GM18498 (cell line): ENCODE measurements around the gene NPR3.

Source experiments
- ATAC-seq: cut with Tn5 transposase; IDR thresholded peaks from one replicate; pipeline ENCODE4 v1.9.1; 2021; ENCODE audit warnings: mild to moderate bottlenecking, moderate library complexity; ENCODE audit not compliant: unreplicated experiment

Gene NPR3

GRCh38 chr5:32710550-32711361 is at the start of gene NPR3:
Gene NPR3, plus strand, starts transcription at chr5:32711321. Its CDS starts 456 bp downstream, at chr5:32711777.
- no peak for ATAC-seq

GRCh38 chr5:32664523-32664922 is 46.6 kb upstream of the NPR3 start:
- ATAC-seq = no peak

- ATAC-seq = no peak
Measured at GRCh38 chr5:32668552-32668951, 42.6 kb upstream of the NPR3 start.

GRCh38 chr5:32673272-32673671 is 37.8 kb upstream of the NPR3 start:
- no peak for ATAC-seq

GRCh38 chr5:32677023-32677422 is 34.1 kb upstream of the NPR3 start:
- no peak for ATAC-seq

- ATAC-seq = no peak
Measured at GRCh38 chr5:32678472-32678871, 32.6 kb upstream of the NPR3 start.

- ATAC-seq = no peak
Measured at GRCh38 chr5:32679218-32679617, 31.9 kb upstream of the NPR3 start.

GRCh38 chr5:32680183-32680582 is 30.9 kb upstream of the NPR3 start:
- no peak for ATAC-seq

- no peak for ATAC-seq
Measured at GRCh38 chr5:32683125-32683524, 28.0 kb upstream of the NPR3 start.

- ATAC-seq = no peak
Measured at GRCh38 chr5:32684260-32684659, 26.9 kb upstream of the NPR3 start.

GRCh38 chr5:32686799-32687498 is 24.2 kb upstream of the NPR3 start:
- no peak for ATAC-seq

- no peak for ATAC-seq
Measured at GRCh38 chr5:32687499-32687831, 23.7 kb upstream of the NPR3 start.

- ATAC-seq = no peak
Measured at GRCh38 chr5:32690153-32690552, 21.0 kb upstream of the NPR3 start.

- no peak for ATAC-seq
Measured at GRCh38 chr5:32690666-32691065, 20.5 kb upstream of the NPR3 start.

GRCh38 chr5:32692036-32692746 is 18.9 kb upstream of the NPR3 start:
- ATAC-seq = no peak

GRCh38 chr5:32703957-32704356 is 7.2 kb upstream of the NPR3 start:
- ATAC-seq = no peak

- ATAC-seq = no peak
Measured at GRCh38 chr5:32707418-32707997, 3.6 kb upstream of the NPR3 start.

GRCh38 chr5:32708949-32709348 is 2.2 kb upstream of the NPR3 start:
- no peak for ATAC-seq

- ATAC-seq = no peak
Measured at GRCh38 chr5:32709750-32710549, 1.2 kb upstream of the NPR3 start.

GRCh38 chr5:32711362-32711680 is 200 bp downstream of the NPR3 start:
- no peak for ATAC-seq
